GM18858 (cell line): Measurements from ENCODE around the gene MAPK8.
"Not testable (repeated sequence)": the region's sequence is repeated elsewhere in the genome, so short reads cannot be mapped to it uniquely, and the experiment has no call there.

Experiments
- ATAC-seq: cut with Tn5 transposase; IDR thresholded peaks from one replicate; pipeline ENCODE4 v1.9.1; 2021; ENCODE audit not compliant: unreplicated experiment

The MAPK8 gene

DNA sequence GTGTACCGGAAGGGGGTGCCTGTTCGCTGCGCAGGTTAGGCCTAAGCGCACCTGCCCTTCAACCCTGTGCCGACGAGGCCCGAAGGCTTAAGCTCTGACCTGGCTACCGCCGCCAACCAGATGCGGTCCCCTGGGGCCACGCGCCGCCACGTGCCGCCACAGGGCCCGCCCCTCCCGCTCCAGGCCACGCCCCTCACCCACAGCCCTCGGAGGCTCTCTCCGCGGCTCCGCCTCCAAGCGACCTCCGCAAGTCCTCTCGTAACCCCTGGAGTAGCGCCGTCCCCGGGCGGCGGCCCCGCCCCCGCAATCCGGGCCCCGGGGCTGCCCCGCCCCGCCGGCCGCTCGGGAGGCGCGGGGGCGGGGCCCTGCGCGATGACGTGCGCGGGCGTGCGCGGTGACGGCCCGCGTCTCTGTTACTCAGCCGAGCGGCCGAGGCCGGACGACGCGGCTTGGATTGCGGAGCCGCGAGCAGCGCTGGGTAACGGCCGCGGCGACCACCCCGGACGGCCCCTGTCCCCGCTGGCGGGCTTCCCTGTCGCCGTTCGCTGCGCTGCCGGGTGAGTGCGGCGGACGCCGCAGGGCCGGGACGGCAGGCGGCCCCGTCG, at the start of gene MAPK8:
MAPK8 (plus strand) TSS at position 413 of the 605 bp plus-strand sequence. CDS start 94,984 bp downstream, outside the sequence.
- ATAC-seq: peak; percentile 73

DNA sequence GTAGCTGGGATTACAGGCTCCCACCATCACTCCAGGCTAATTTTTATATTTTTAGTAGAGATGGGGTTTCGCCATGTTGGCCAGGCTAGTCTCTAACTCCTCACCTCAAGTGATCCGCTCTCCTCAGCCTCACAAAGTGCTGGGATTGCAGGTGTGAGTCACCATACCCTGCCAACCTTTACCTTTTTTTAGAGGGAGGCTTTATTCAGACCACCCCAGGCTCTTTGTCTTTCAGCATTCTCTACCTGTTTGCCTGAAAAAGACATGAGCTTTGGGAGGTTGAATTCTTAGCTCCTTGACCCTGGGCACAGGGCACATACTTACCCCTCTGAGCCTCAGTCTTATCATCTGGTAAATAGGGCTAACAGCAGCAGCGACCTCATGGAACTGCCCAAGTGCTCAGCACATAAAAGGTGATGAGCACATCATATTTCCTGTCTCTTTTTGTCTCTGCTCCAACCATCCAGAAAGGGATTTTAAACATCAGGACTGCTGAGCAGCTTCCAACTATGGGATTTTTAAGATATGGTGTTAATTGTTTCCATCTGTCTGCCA, 49.0 kb upstream of the MAPK8 start:
- ATAC-seq: no peak

DNA sequence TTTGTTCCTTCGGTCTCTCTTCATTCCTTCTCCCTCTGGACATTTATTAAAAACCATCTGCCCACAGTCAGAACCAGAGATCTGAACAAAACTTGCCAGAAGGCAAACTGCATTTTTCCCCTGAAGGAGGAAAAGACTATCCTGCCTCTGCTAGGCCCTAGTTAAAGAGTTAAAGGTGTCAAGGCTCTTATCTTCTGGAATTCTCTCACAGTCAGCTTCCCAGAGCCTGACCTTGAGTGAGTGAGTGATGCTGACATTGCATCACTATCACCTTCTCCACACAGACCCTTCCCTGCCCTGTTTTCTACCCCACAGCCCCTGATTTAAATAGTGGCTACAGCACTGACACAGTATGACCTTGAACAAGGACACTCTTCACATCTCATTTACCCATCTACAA, 48.4 kb upstream of the MAPK8 start:
- ATAC-seq: no peak

DNA sequence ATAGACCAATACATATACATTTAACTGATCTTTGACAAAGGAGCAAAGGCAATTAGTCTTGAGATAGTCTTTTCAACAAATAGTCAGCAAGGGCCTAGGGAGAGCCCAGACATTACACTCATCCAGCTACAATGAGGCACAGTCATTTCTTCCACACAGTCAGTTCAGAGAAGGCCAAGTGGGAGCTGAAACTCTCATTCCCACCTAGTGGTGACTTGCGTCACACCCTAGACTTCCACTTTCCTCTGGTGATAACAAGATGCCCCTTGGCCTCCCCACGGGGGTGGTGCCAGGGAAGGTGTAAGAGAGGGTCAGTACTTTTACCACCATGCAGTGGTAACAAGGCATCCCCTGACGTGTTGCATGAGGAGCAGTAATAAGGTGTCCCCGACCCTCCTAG, 39.9 kb upstream of the MAPK8 start:
- ATAC-seq: peak; percentile 51

DNA sequence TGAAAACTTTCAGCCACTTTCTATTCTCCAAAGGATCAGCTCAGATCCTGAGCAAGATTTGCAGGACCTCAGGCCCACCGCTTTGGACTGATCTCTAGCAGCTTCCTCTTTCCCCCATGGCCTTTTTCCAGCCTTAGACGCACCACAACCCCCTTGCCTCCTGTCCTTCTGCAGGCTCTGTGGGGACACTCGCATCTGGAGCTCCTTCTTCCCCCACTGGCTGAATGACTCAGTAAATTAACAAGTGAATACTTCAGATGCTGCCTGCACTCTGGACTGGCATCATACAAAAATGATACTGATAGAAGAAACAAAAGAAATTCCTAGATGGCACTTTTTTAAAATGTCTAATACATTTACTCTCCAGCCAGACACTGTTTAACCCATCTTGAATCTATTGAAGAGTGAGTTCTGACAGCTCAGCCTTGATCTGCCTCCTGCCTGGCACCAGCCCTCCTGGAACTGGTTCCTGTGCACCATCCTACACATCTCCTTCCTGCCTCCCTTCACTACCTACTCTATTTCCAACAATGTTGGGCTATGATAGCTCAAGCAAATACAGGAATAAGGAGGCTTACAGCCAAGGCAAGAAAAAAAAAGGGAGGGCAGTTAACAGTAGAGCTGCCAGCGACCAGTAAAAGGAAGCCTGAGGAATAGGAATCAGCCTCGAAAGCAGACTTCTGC, 35.3 kb upstream of the MAPK8 start:
- no peak for ATAC-seq

DNA sequence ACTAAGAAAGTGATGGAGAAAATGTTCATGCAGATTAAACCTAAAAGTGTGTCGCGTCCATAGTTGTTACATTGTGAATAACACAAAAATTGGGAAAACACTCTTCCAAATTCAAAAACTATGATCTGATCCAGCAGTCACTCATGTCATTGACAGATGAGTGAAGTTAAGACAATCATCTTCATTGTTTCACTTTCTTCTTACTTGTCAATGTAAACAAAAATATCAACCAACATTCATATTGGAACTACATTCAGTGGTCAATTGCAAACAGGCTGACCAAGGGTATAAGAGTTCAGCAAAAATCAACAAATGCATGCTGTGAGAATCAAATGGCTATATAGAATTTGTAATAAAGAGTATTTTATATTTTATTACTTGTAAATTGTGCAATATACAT, 33.8 kb upstream of the MAPK8 start:
- ATAC-seq: no peak

DNA sequence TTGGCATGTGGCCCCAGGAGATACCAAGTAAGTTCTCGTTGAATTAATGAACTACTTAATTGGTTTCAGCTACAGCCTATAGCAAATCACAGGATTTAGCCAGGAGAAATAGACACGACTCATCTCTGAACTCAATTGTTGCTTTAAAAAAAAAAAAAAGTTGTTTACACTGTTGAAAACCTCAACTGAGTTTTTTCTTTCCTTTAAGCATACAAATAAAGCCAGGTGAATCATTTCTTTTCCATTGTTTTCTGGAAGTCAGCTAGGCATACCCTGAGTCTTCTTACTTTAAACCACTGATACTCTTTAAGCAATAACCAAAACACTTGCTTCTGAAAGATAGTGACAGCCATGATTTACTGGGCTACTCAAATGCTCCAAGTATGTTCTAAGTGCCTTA, 32.7 kb upstream of the MAPK8 start:
- ATAC-seq: no peak

DNA sequence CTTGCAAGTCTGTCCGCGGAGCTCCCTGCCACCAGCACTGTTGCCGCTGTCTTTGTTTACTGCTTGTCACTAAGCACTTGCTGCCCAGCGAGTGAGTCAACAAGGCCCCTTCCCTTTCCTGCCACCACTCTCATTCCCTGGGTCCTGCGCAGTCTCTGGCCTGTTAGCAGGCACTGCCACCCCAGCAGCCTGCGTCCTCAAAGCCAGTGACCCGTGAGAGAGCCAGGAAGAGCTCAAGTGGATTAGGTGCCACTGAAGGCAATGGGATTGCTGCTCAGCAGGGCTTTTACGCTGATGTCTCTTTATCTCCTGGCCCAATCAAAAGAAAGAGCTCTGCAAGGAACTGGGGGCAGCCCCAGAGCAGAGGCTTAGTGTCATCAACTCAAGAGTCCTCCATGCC, 31.8 kb upstream of the MAPK8 start, which contains the start of gene FRMPD2:
FRMPD2 (minus strand) TSS at position 61 of the 400 bp plus-strand sequence. CDS start 129 bp downstream, outside the sequence.
- ATAC-seq: no peak

DNA sequence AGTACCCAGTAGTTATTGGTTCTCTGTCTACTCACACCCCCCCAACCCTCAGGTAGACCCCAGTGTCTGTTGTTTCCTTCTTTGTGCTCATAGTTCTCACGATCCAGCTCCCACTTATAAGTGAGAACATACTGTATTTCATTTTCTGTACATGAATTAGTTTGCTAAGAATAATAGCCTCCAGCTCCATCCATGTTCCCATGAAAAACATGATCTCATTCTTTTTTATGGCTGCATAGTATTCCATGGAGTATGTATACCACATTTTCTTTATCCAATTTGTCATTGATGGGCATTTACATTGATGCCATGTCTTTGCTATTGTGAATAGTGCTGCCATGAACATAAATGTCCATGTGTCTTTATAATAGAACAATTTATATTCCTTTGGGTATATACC, 29.4 kb upstream of the MAPK8 start:
- ATAC-seq: no peak

DNA sequence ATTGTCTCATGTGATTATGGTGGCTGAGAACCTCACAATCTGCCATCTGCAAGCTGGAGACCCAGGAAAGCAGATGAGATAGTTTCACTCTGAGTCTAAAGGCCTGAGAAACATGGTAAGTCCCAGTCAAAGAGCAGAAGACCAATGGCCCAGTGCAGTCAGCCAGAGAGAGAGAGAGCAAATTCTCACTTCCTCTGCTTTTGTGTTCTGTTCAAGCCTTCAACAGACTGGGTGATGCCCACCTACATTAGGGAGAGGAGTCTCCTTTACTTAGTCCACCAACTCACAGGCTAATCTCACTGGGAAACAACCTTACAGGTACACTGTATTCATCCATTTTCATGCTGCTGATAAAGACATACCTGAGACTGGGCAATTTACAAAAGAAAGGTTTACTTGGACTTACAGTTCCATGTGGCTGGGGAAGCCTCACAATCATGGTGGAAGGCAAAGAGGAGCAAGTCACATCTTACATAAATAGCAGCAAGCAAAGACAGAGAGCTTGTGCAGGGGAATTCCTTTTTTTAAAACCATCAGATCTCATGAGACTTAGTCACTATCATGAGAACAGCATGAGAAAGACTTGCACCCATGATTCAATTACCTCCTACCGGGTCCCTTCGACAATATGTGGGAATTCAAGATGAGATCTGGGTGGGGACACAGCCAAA, 27.3 kb upstream of the MAPK8 start:
- ATAC-seq: peak; percentile 79

DNA sequence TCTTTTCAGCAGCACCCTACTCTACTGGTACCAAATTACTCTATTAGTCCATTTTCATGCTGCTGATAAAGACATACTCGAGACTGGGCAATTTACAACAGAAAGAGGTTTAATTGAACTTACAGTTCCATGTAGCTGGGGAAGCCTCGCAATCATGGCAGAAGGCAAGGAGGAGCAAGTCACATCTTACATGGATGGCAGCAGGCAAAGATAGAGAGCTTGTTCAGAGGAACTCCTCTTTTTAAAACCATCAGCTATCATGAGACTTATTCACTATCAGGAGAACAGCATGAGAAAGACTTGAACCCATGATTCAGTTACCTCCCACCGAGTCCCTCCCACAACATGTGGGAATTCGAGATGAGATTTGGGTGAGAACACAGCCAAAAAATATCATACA, 24.8 kb upstream of the MAPK8 start:
- not testable (repeated sequence) for ATAC-seq

DNA sequence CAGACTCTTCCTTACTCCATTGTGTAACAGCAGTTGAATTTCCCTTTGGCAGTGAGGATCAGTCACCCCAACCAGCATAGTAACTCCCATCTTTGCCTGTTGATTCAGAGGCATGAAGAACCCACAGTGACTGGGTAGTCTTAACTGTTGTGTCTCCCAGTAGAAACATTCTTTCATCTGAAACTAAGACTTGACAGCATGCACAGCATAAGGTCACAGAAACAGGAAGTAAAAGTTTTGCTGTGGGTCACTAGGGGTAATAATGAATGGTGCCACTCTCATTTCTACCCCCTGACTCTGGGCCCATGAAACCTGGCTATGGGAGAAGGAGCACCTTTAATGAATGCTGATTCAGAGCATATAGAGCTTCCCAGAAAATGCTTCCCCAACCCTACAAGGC, 23.6 kb upstream of the MAPK8 start:
- peak; percentile 73 for ATAC-seq

DNA sequence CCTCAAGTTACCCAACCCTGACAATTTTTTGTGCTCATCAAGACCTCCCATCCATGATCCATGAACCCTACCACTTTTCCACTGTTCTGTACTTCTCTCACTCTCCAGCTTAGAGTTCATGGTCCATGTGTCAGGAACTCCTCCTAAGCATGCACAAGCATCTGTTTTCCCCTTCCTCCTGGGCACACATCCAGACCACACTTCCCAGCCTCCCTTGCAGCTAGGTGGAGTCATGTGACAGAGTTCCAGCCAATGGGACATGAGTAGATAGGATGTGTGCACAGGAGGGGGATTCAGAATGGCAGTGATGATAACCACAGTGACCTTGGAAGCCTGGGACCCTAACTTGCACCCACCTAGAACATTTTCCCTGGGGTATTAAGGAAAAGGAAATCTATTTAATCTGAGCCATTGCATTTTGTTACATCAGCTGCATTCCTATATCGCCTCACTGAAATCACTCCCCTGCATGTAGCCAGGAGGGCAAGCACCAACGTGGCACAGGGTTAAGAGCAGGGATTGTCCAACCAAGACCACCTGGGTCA, 22.4 kb upstream of the MAPK8 start:
- no peak for ATAC-seq

DNA sequence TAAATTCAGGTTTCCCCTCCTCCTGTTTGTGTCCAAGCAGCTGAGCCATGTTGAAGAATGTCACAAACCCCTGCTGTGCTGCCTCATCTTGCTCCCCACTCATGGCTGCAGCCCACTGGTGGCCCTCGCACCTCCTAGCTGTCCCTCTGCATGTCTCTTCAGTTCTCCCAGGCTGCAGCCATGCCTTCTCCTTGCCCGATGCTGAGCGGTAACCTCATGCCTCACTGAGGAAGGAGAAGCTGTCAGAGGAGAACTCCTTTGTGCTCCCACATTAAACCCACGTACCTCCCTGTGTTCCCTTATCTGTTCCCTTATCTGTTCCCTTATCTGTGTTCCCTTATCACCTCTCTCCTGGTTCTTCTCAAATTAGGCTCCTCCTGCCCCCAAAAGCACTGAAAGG, 21.7 kb upstream of the MAPK8 start:
- ATAC-seq: no peak

DNA sequence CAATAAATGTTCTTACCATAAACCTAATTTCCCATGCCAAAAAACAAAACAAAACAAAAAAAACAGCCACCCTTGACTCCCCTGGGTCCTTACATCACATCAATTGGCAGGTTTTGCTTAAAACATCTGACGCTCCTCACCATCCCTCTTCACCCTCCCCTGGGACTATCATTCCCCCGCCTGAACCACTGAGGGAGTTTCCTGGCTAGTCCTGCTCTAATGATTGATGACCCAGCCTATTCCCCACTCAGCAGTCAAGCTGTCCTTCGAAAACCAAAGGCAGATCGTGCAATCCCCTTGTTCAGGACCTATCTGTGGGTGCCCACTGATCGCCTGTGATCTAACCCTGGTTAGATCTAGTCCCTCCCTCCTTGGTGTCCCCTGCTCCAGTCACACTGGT, 20.8 kb upstream of the MAPK8 start:
- ATAC-seq: no peak

DNA sequence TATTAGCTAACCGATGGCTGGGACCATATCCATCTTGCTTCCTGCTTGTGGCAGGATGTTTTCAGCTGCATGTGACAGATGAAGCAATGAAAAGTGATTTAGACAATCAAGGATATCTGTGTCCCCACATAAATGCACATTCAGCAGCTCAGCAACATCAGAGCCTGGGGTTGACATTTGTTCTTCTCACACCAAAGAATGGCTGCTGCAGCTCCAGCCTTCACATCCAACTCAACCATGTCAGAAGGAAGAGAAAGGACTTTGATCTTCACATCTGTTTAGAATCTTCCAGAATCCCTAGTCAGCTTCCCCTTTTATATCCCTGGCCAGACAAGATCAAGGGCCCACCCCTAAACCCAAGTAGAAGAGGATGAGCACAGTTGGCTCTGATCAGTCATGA, 20.1 kb upstream of the MAPK8 start:
- ATAC-seq: no peak

DNA sequence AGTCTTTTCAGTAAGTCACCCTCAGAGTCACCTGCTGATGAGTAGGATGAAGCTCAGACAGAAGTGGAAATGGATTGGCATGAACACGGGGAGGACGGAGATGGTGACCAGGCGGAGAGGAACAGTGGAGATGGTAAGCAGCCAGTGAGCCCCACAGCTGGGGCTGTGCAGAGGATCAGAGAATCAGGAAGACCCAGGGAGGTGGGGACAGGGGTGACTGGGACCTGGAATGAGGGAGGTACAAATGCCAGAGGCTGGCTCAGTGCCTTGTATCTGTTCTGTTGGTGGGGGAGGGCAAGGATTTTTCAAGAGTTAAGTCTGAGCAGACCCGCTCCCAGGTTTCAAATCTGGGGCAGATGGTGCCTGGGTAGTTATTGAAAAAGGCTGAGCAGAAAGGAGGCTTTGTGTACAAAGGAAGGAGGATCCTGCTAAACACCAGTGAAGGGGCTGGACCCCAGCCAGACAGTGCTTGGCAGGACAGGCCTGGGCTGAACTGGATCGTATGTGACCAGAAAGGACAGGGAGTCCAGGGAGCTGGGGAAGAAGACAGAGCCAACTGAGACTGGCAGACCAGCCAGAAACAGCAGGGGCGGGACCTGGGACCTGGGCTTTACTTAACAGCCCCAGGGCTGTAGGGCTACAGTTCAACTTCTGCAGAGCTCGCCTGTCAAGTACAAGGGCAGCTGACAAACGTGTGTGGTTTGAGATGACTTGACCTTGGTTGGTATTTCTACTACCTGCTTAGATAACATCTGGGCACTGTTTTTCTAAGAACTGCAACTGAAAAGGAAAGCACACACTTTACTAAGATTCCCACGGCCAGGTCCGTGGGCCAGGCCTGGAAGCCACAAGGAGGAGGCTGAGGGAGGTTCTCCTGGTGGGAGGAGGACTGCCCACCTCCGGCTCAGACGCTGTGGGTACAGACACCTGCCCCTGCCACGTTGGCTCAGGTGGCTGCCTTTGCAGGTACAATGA, 18.8 kb upstream of the MAPK8 start:
- peak; percentile 41 for ATAC-seq

DNA sequence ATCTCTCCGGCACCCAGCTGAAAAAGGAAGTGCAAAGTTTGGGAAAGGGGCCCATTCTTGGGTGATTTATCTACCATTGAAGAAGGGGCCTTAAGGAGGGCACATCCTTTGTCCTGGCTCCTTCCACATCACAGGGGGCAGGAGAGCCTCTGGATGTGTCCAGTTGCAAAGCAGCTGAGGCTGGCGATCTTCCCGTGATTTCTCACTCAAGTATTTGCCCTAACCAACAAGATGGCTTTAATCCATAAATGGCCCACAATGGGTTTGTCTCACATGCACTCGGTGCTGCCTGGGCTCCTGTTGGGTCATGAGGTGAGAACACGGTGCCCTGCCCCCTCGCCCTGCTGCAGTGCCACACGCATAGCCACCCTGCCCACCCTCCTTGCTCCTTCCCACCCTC, 17.8 kb upstream of the MAPK8 start:
- ATAC-seq: no peak

DNA sequence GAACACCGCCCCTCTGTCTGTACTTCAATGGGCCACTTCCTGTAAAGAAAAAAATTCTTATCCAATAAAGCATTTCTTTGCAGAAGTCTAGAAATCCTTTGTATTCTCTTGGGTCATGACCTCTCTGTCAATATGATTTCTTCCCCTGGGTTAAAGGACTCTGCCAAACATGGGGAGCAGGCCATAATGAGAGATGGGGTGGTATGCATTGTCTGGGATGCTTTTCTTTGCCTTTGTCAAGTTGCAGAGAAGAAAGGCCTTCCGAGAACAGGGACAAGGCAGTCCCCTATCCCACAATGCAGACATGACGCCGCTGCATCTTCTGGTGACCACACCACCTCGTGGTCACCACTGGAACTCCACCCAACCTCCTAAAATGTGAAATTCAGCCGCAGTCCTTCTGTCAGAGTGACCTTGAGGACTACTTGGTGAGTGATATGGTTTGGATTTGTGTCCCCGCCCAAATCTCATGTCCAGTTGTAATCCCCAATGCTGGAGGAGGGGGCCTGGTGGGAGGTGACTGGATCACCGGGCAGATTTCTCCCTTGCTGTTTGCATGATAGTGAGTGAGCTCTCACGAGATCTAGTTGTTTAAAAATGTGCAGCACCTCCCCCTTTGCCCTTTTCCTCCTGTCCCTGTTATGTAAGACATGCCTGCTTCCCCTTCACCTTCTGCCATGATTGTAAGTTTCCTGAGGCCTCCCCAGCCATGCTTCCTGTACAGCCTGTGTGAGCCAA, 16.8 kb upstream of the MAPK8 start:
- ATAC-seq: no peak

DNA sequence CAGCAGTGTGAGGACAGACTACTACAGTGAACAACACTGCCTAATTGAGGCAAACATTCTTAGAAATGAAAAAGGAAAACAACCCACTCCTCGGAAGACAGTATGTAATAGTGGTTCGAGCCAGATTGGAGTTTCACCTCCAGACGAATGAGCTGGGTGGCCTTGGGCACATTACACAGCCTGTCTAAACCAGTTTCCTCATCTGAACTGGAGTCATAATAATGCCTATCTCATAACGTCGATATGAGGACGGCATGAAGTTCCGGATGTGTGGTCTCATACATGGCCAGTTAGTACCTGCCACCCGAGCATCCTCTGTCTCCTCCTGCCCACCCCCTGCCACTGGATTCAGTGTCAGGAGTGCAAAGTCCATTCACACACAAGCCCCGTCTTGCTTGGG, 16.2 kb upstream of the MAPK8 start:
- no peak for ATAC-seq
